ACHN (cell line): ENCODE data around the gene ANKLE1.

Source experiments
- DNase-seq: peaks from one replicate; pipeline ENCODE4 v3.0.0-alpha.2; 2015
- in situ Hi-C: cut with HindIII; loops from 2 replicates; pipeline ENCODE4 v1.10.0; 2017; ENCODE audit warnings: low sequenced_read_pairs, low pct_ligation_motif_present, low pct_unique_long_range_greater_than_20kb

The ANKLE1 gene

GRCh38 chr19:17303167-17303939 lies 21.7 kb downstream of the ANKLE1 start, which contains the start of gene ABHD8:
ABHD8 (minus strand) TSS chr19:17303425; CDS start chr19:17301616, 1,809 bp downstream.
- in situ Hi-C loops: no loop called here
- DNase-seq: peak; percentile 94

- in situ Hi-C loops: no loop called here
- DNase-seq: no peak
Observed at GRCh38 chr19:17303940-17304267, 22.2 kb downstream of the ANKLE1 start.

GRCh38 chr19:17304386-17305215 lies 22.9 kb downstream of the ANKLE1 start:
- DNase-seq: peak; percentile 22
- in situ Hi-C loops: no loop called here

GRCh38 chr19:17305216-17305516 lies 23.5 kb downstream of the ANKLE1 start:
- no peak for DNase-seq
- in situ Hi-C loops: no loop called here

- DNase-seq: peak; percentile 97
- in situ Hi-C loops: no loop called here
Observed at GRCh38 chr19:17305517-17306284, 24.0 kb downstream of the ANKLE1 start, which contains the start of gene MRPL34. MRPL34 (plus strand) TSS chr19:17305872; CDS start chr19:17305893, 21 bp downstream.

- no peak for DNase-seq
- in situ Hi-C loops: no loop called here
Observed at GRCh38 chr19:17306285-17306714, 24.6 kb downstream of the ANKLE1 start.

GRCh38 chr19:17307876-17308377 lies 26.2 kb downstream of the ANKLE1 start:
- in situ Hi-C loops: no loop called here
- DNase-seq: no peak

GRCh38 chr19:17309198-17309964 lies 27.7 kb downstream of the ANKLE1 start, which contains the start of gene DDA1:
DDA1 (plus strand) TSS chr19:17309563; CDS start chr19:17309655, 92 bp downstream.
- in situ Hi-C loops: no loop called here
- DNase-seq: peak; percentile 99

GRCh38 chr19:17309965-17310461 lies 28.3 kb downstream of the ANKLE1 start:
- in situ Hi-C loops: no loop called here

GRCh38 chr19:17311455-17312188 lies 29.9 kb downstream of the ANKLE1 start:
- in situ Hi-C loops: no loop called here
- DNase-seq: peak; percentile 81

More at GRCh38 chr19:17309965-17310461, 28.3 kb downstream of the ANKLE1 start:
- no peak for DNase-seq

GRCh38 chr19:17312189-17313113 lies 30.8 kb downstream of the ANKLE1 start:
- in situ Hi-C loops: no loop called here
- DNase-seq: no peak

GRCh38 chr19:17314007-17314593 lies 32.4 kb downstream of the ANKLE1 start:
- no peak for DNase-seq
- in situ Hi-C loops: no loop called here

- in situ Hi-C loops: no loop called here
- DNase-seq: no peak
Observed at GRCh38 chr19:17318966-17319365, 37.3 kb downstream of the ANKLE1 start.

- in situ Hi-C loops: no loop called here
- no peak for DNase-seq
Observed at GRCh38 chr19:17319473-17320238, 38.0 kb downstream of the ANKLE1 start.

- in situ Hi-C loops: no loop called here
- no peak for DNase-seq
Observed at GRCh38 chr19:17320435-17320834, 38.7 kb downstream of the ANKLE1 start.
